OCI-LY3 (cell line): ENCODE data around the gene MAP2.

ENCODE experiments used
- EZH2phosphoT487 ChIP-seq: fragments of 200-600 bp; shearing (Covaris generic); IDR thresholded peaks from 2 replicates; pipeline ENCODE4 v1.6.1; 2018; ENCODE audit warnings: antibody characterized with exemption, mixed run types, low read depth
- TF ChIP-seq, protein P1 (sequence below): fragments of 200-600, 300-600 bp; sonication (generic); IDR thresholded peaks from 2 replicates; pipeline ENCODE4 v1.5.1; 2014; ENCODE audit warnings: antibody characterized with exemption, low read length, low read depth

GRCh38 chr2:209529579-209529978, 105.7 kb downstream of the MAP2 start:
- TF ChIP-seq, protein P1, sequence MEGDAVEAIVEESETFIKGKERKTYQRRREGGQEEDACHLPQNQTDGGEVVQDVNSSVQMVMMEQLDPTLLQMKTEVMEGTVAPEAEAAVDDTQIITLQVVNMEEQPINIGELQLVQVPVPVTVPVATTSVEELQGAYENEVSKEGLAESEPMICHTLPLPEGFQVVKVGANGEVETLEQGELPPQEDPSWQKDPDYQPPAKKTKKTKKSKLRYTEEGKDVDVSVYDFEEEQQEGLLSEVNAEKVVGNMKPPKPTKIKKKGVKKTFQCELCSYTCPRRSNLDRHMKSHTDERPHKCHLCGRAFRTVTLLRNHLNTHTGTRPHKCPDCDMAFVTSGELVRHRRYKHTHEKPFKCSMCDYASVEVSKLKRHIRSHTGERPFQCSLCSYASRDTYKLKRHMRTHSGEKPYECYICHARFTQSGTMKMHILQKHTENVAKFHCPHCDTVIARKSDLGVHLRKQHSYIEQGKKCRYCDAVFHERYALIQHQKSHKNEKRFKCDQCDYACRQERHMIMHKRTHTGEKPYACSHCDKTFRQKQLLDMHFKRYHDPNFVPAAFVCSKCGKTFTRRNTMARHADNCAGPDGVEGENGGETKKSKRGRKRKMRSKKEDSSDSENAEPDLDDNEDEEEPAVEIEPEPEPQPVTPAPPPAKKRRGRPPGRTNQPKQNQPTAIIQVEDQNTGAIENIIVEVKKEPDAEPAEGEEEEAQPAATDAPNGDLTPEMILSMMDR: no peak
- TF ChIP-seq EZH2phosphoT487: no peak
